D721Med (cell line): ENCODE measurements around the gene POP7.
"Not testable (repeated sequence)": the region's sequence is repeated elsewhere in the genome, so short reads cannot be mapped to it uniquely, and the experiment has no call there.

Source experiments
- DNase-seq: peaks from one replicate; pipeline ENCODE4 v3.0.0; 2011; ENCODE audit warnings: low spot score; ENCODE audit not compliant: insufficient read length
- FAIRE-seq: peaks from 2 replicates; lab custom pipeline; 2011; peaks lifted over from hg19 to GRCh38; lab: Jason Lieb, UNC
- TF ChIP-seq, protein P1 (sequence below): IDR thresholded peaks from 2 replicates; pipeline ENCODE4 v1.5.1; 2012; ENCODE audit warnings: mild to moderate bottlenecking, control low read depth; ENCODE audit not compliant: insufficient read depth; ENCODE audit errors: missing control alignments

Gene POP7

DNA sequence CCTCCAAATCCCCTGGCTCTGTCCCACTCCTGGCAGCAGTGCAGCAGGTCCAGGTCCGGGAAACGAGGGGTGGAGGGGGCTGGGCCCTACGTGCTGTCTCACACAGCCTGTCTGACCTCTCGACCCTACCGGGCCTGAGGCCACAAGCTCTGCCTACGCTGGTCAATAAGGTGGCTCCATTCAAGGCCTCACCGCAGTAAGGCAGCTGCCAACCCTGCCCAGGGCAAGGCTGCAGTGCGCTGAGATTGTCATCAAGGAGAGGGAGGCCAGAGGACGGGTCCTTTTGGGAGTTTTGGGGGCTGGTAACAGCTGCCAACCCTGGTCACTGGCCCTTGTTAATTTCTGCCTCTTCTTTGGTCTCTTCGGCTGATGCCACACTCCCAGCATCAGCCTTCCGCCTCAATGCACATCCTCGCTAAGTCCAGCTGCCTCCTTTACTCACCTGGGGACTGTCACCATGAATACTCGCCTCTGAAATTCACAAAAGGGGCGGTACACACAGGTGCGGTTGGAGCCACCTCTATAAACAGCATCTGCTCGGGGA is 17.9 kb downstream of the POP7 start:
- FAIRE-seq (no peak), DNase-seq (no peak)
- TF ChIP-seq, protein P1, sequence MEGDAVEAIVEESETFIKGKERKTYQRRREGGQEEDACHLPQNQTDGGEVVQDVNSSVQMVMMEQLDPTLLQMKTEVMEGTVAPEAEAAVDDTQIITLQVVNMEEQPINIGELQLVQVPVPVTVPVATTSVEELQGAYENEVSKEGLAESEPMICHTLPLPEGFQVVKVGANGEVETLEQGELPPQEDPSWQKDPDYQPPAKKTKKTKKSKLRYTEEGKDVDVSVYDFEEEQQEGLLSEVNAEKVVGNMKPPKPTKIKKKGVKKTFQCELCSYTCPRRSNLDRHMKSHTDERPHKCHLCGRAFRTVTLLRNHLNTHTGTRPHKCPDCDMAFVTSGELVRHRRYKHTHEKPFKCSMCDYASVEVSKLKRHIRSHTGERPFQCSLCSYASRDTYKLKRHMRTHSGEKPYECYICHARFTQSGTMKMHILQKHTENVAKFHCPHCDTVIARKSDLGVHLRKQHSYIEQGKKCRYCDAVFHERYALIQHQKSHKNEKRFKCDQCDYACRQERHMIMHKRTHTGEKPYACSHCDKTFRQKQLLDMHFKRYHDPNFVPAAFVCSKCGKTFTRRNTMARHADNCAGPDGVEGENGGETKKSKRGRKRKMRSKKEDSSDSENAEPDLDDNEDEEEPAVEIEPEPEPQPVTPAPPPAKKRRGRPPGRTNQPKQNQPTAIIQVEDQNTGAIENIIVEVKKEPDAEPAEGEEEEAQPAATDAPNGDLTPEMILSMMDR = no peak

DNA sequence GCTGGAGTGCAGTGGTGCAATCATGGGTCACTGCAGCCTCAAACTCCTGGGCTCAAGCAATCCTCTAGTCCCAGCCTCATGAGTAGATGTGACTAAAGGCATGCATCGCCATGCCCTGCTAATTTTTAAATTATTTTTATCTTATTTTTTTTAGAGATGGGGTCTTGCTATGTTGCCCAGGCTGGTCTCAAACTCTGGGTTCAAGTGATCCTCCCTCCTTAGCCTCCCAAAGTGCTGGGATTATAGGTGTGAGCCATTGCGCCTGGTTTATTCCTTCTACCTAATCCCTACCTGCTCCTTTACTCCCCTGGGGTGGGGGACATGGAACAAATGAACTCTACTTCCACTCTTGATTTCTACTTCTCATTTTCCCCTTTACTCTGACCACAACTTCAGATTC is 18.4 kb downstream of the POP7 start:
- DNase-seq, FAIRE-seq: not testable (repeated sequence)

- FAIRE-seq (no peak), DNase-seq (no peak)
- TF ChIP-seq, protein P1 = no peak
Measured at GRCh38 chr7:100726996-100727761, 21.3 kb downstream of the POP7 start.

- DNase-seq (no peak), FAIRE-seq (no peak)
- TF ChIP-seq, protein P1 = no peak
Measured at GRCh38 chr7:100728196-100728595, 22.3 kb downstream of the POP7 start.

- TF ChIP-seq, protein P1 = no peak
- FAIRE-seq (no peak), DNase-seq (no peak)
Measured at GRCh38 chr7:100730136-100730800, 24.3 kb downstream of the POP7 start.

DNA sequence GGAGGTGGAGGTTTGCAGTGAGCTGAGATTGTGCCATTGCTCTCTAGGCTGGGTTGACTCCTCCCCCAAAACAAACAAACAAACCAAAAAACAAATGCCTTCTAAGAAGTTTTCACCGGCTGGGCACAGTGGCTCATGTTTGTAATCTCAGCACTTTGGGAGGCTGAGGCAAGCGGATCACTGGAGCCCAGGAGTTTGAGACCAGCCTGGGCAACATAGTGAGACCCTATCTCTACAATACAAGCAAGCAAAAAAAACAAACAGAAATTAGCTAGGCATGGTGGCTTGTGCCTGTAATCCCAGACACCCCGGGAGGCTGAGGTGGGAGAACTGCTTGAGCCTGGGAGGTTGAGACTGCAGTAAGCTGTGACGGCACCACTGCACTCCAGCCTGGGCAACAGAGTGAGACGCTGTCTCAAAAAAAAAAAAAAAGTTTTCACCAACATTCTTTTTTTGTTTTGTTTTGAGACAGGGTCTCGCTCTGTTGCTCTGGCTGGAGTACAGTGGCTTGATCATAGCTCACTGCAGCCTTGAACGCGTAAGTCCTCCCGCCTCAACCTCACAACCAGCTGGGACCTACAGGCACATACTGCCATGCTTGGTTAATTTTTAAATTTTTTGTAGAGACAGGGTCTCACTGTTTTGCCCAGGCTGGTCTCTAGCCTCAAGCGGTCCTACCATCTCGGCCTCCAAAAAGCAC is 26.2 kb downstream of the POP7 start:
- TF ChIP-seq, protein P1 = no peak
- FAIRE-seq (no peak), DNase-seq (no peak)

DNA sequence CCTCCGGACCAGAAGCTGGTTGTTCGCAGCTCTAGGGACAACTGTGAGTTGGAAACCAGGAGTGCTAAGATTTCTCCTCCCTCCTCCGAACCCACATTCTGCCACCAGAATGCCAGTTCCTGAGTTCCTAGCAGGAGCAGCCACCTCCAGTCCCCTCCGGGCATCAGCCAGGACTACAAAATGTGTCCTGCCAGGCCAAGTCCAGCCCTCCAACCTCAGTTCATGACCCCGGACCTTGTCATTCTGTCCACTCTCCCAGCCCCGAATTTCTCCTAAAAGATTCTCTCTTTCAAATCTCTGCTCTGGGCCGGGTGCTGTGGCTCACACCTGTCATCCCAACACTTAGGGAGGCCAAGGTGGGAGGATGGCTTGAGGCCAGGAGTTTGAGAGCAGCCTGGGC is 29.8 kb downstream of the POP7 start:
- FAIRE-seq = no peak
- TF ChIP-seq, protein P1 = no peak
- DNase-seq = no peak
